Measurements from ENCODE around the gene FBXO11. TPM values are rescaled to one million over a fixed set of nuclear protein-coding genes. Genes with fewer than 3 reads are reported as not detected.
A peak's percentile ranks its signal among the peaks of the same experiment; 100 is the strongest.

FBXO11 gene
- total and polyA plus RNA-seq, 4 experiments from 2014 or later, result 4.7 to 87.3 (median 48.9) TPM

DNA sequence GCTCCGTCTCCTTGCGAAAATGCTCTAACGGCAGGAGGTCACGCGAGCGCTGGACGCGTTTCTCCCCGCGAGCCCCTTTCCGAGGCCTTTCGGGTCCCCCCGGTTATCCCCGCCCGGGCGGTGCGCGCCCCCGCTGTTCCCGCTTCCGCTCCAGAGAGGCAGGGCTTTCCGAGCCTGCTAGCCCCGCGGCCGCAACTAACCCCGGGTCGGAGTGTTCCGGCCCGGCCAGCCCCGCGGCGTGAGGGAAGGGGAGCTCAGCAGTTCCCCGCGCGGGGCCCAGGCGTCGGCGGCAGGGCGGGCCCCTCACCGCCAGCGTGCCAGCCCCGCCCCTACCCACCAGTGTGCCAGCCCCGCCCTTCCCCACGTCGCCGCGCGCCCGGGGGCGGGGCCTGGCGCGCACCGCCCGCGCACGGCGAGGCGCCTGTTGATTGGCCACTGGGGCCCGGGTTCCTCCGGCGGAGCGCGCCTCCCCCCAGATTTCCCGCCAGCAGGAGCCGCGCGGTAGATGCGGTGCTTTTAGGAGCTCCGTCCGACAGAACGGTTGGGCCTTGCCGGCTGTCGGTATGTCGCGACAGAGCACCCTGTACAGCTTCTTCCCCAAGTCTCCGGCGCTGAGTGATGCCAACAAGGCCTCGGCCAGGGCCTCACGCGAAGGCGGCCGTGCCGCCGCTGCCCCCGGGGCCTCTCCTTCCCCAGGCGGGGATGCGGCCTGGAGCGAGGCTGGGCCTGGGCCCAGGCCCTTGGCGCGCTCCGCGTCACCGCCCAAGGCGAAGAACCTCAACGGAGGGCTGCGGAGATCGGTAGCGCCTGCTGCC lies 123.4 kb downstream of the FBXO11 start, which contains the start of gene MSH6:
TSS of gene MSH6 (plus strand) at position 475 of the 815 bp plus-strand sequence. CDS start at position 564, 89 bp downstream.
- H3K9me3 ChIP-seq (ENCODE audit: control insufficient read depth in 1 of 2, low read length in 2 of 2), result no peaks in the 10 kb centered on the region
- peak; percentile 87 to 93 (median 92) for DNase-seq
- H3K4me3 Mint-ChIP-seq, result peak within 1 kb of the TSS; percentile 90 to 94 (median 92)
- H3K9me3 Mint-ChIP-seq, result peaks cover 0 to 2% (median 0%) of the 10 kb centered on the region in 8 donors
- H3K27ac ChIP-seq (ENCODE audit: low read depth, low read length), result peak within 1 kb of the TSS; percentile 94
- H3K4me1 ChIP-seq (ENCODE audit: insufficient read depth, low read length), result peaks cover 36% of the 10 kb centered on the region
- H3K4me3 ChIP-seq (ENCODE audit: low read length in 2 of 2), result peak within 1 kb of the TSS; percentile 78 to 99
- H3K27me3 Mint-ChIP-seq, result no peaks in the 10 kb centered on the region
- H3K36me3 Mint-ChIP-seq, result peaks cover 3 to 6% of the 10 kb centered on the region in 2 donors
- ChIA-PET CTCF (ENCODE audit: partially characterized antibody) (interaction anchor here (0.7 to 2.0 kb wide), 5 partner anchors 9 to 52 kb away, joined by 3 to 13 read pairs (median 4); no protein-coding TSS in a partner anchor), POLR2A (ENCODE audit: partially characterized antibody) (interaction anchor here (0.7 to 1.9 kb wide), 12 partner anchors 9 to 873 kb away, joined by 3 to 13 read pairs (median 4); partner anchors contain the start of genes FBXO11 and MSH2)
- peak within 1 kb of the TSS; percentile 84 to 94 (median 92) for H3K27ac Mint-ChIP-seq
- no peaks in the 10 kb centered on the region for H3K36me3 ChIP-seq (ENCODE audit: insufficient read depth, low read length)
- H3K27me3 ChIP-seq (ENCODE audit: insufficient read depth, low read length), result no peaks in the 10 kb centered on the region
- intact Hi-C loops (cut with micrococcal nuclease), result loop anchor here (1.0 to 10.0 kb wide), 5 partner anchors 123 to 1488 kb away; partner anchors contain the start of genes EPAS1, FBXO11 and MSH2
- H3K4me1 Mint-ChIP-seq, result peaks cover 13 to 33% (median 23%) of the 10 kb centered on the region in 4 donors

- H3K27ac Mint-ChIP-seq, result peak overlapping the region; percentile 47 to 92 (median 84)
- intact Hi-C loops (cut with micrococcal nuclease), result loop anchor here (5.0 to 10.0 kb wide), 2 partner anchors 260 to 1488 kb away; partner anchors contain the start of gene EPAS1
- H3K4me1 Mint-ChIP-seq, result peaks cover 13 to 33% (median 20%) of the 10 kb centered on the region in 4 donors
- peak overlapping the region; percentile 85 to 90 (median 86) for H3K4me3 Mint-ChIP-seq
- Histone ChIP-seq H3K36me3 (ENCODE audit: insufficient read depth, low read length) (no peaks in the 10 kb centered on the region), H3K4me1 (ENCODE audit: insufficient read depth, low read length) (peaks cover 31% of the 10 kb centered on the region), H3K9me3 (ENCODE audit: control insufficient read depth in 1 of 2, low read length in 2 of 2) (no peaks in the 10 kb centered on the region), H3K4me3 (ENCODE audit: low read length in 2 of 2) (peak overlapping the region; percentile 73 to 99), H3K27me3 (ENCODE audit: insufficient read depth, low read length) (no peaks in the 10 kb centered on the region), H3K27ac (ENCODE audit: low read depth, low read length) (peak overlapping the region; percentile 94)
- CTCF ChIA-PET (ENCODE audit: partially characterized antibody), result interaction anchor here (1.1 to 2.0 kb wide), 2 partner anchors 12 to 15 kb away, joined by 4 to 13 read pairs; no protein-coding TSS in a partner anchor
- H3K9me3 Mint-ChIP-seq, result peaks cover 0 to 2% (median 0%) of the 10 kb centered on the region in 8 donors
- DNase-seq, result no peak
- H3K36me3 Mint-ChIP-seq, result peaks cover 3 to 6% of the 10 kb centered on the region in 2 donors
- POLR2A ChIA-PET (ENCODE audit: partially characterized antibody), result interaction anchor here (0.9 to 1.9 kb wide), 10 partner anchors 9 to 873 kb away, joined by 3 to 13 read pairs (median 4); partner anchors contain the start of genes FBXO11 and MSH2
- H3K27me3 Mint-ChIP-seq, result no peaks in the 10 kb centered on the region
Measured at GRCh38 chr2:47782381-47782670, 124.0 kb downstream of the FBXO11 start.

DNA sequence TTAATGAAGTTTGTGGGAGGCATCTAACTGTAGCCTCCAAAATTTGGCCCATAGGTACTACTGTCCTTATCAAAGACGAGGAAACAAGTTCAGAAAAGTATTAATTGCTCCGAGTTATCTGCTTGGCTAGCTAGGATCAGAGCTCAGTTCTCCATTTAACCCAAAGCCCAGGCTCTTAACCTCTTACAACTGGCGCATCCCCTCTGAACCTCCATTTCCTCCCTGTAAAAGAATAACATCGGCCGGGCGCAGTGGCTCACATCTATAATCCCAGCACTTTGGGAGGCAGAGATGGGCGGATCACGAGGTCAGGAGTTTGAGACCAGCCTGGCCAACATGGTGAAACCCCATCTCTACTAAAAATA lies 126.9 kb downstream of the FBXO11 start:
- Histone ChIP-seq H3K4me3 (ENCODE audit: low read length in 2 of 2) (no peak overlapping the region), H3K9me3 (ENCODE audit: control insufficient read depth in 1 of 2, low read length in 2 of 2) (no peaks in the 10 kb centered on the region), H3K36me3 (ENCODE audit: insufficient read depth, low read length) (no peaks in the 10 kb centered on the region), H3K27ac (ENCODE audit: low read depth, low read length) (no peak overlapping the region), H3K27me3 (ENCODE audit: insufficient read depth, low read length) (no peaks in the 10 kb centered on the region), H3K4me1 (ENCODE audit: insufficient read depth, low read length) (peaks cover 4% of the 10 kb centered on the region)
- H3K27ac Mint-ChIP-seq, result no peak overlapping the region
- ChIA-PET CTCF (ENCODE audit: partially characterized antibody) (interaction anchor here (0.5 to 5.6 kb wide), 2 partner anchors 13 to 52 kb away, joined by 3 to 32 read pairs; no protein-coding TSS in a partner anchor), POLR2A (ENCODE audit: partially characterized antibody) (no interaction called here)
- H3K4me3 Mint-ChIP-seq, result no peak overlapping the region
- no peak for DNase-seq
- intact Hi-C loops (cut with micrococcal nuclease), result no loop called here
- H3K36me3 Mint-ChIP-seq, result peaks cover 0 to 3% of the 10 kb centered on the region in 2 donors
- peaks cover 0 to 7% (median 4%) of the 10 kb centered on the region in 4 donors for H3K4me1 Mint-ChIP-seq
- H3K27me3 Mint-ChIP-seq, result no peaks in the 10 kb centered on the region
- H3K9me3 Mint-ChIP-seq, result no peaks in the 10 kb centered on the region

GRCh38 chr2:47778698-47779425 lies 127.4 kb downstream of the FBXO11 start:
- Mint-ChIP-seq H3K27me3 (no peaks in the 10 kb centered on the region), H3K9me3 (no peaks in the 10 kb centered on the region), H3K4me3 (no peak overlapping the region), H3K27ac (no peak overlapping the region), H3K4me1 (peaks cover 0 to 1% (median under 1%) of the 10 kb centered on the region in 4 donors), H3K36me3 (peaks cover 0 to 3% of the 10 kb centered on the region in 2 donors)
- no peaks in the 10 kb centered on the region for H3K36me3 ChIP-seq (ENCODE audit: insufficient read depth, low read length)
- no peaks in the 10 kb centered on the region for H3K9me3 ChIP-seq (ENCODE audit: control insufficient read depth in 1 of 2, low read length in 2 of 2)
- no peak overlapping the region for H3K27ac ChIP-seq (ENCODE audit: low read depth, low read length)
- DNase-seq, result no peak
- H3K4me1 ChIP-seq (ENCODE audit: insufficient read depth, low read length), result no peaks in the 10 kb centered on the region
- ChIA-PET POLR2A (ENCODE audit: partially characterized antibody) (no interaction called here), CTCF (ENCODE audit: partially characterized antibody) (interaction anchor here (0.5 to 5.6 kb wide), 2 partner anchors 12 to 52 kb away, joined by 3 to 32 read pairs; no protein-coding TSS in a partner anchor)
- intact Hi-C loops (cut with micrococcal nuclease), result no loop called here
- H3K4me3 ChIP-seq (ENCODE audit: low read length in 2 of 2), result no peak overlapping the region
- no peaks in the 10 kb centered on the region for H3K27me3 ChIP-seq (ENCODE audit: insufficient read depth, low read length)

GRCh38 chr2:47777277-47777937 lies 128.9 kb downstream of the FBXO11 start:
- H3K27ac Mint-ChIP-seq, result no peak overlapping the region
- no peaks in the 10 kb centered on the region for H3K36me3 ChIP-seq (ENCODE audit: insufficient read depth, low read length)
- intact Hi-C loops (cut with micrococcal nuclease), result no loop called here
- no peaks in the 10 kb centered on the region for H3K9me3 Mint-ChIP-seq
- no peaks in the 10 kb centered on the region for H3K9me3 ChIP-seq (ENCODE audit: control insufficient read depth in 1 of 2, low read length in 2 of 2)
- H3K4me3 ChIP-seq (ENCODE audit: low read length in 2 of 2), result no peak overlapping the region
- CTCF ChIA-PET (ENCODE audit: partially characterized antibody), result interaction anchor here (1.0 to 5.6 kb wide), 2 partner anchors 9 to 11 kb away, joined by 4 to 32 read pairs; no protein-coding TSS in a partner anchor
- H3K4me1 Mint-ChIP-seq, result no peaks in the 10 kb centered on the region
- no peak overlapping the region for H3K4me3 Mint-ChIP-seq
- no peaks in the 10 kb centered on the region for H3K27me3 Mint-ChIP-seq
- no peak overlapping the region for H3K27ac ChIP-seq (ENCODE audit: low read depth, low read length)
- no peak for DNase-seq
- no peaks in the 10 kb centered on the region for H3K36me3 Mint-ChIP-seq
- H3K27me3 ChIP-seq (ENCODE audit: insufficient read depth, low read length), result no peaks in the 10 kb centered on the region
- POLR2A ChIA-PET (ENCODE audit: partially characterized antibody), result no interaction called here
- H3K4me1 ChIP-seq (ENCODE audit: insufficient read depth, low read length), result no peaks in the 10 kb centered on the region

DNA sequence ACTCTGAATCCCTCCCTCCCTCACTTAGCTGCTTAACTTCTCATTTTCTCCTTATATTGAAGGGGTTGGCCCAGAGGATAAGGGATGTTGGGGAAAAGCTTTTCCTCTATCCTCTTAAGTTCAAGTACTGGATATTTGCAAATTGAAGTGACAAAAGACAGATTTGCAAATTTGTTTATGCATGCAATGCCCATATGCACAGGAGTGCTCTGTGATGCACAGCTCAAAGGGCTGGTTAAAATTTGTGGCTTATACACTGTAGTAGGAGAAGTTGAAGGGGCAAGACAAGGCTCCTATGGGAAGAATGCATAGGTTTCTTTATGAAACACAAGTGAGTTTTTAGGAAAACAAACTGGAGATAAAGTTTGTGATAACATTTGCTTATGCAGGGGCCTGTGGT lies 131.7 kb downstream of the FBXO11 start:
- ChIA-PET CTCF (ENCODE audit: partially characterized antibody) (no interaction called here), POLR2A (ENCODE audit: partially characterized antibody) (no interaction called here)
- H3K4me1 ChIP-seq (ENCODE audit: insufficient read depth, low read length), result no peaks in the 10 kb centered on the region
- H3K36me3 ChIP-seq (ENCODE audit: insufficient read depth, low read length), result no peaks in the 10 kb centered on the region
- H3K9me3 ChIP-seq (ENCODE audit: control insufficient read depth in 1 of 2, low read length in 2 of 2), result no peaks in the 10 kb centered on the region
- intact Hi-C loops (cut with micrococcal nuclease), result no loop called here
- Mint-ChIP-seq H3K4me1 (no peaks in the 10 kb centered on the region), H3K36me3 (no peaks in the 10 kb centered on the region), H3K4me3 (no peak overlapping the region), H3K27me3 (peaks cover 0 to 3% of the 10 kb centered on the region in 2 donors), H3K27ac (no peak overlapping the region), H3K9me3 (peaks cover 0 to 3% (median 0%) of the 10 kb centered on the region in 8 donors)
- no peaks in the 10 kb centered on the region for H3K27me3 ChIP-seq (ENCODE audit: insufficient read depth, low read length)
- DNase-seq, result no peak
- no peak overlapping the region for H3K4me3 ChIP-seq (ENCODE audit: low read length in 2 of 2)
- H3K27ac ChIP-seq (ENCODE audit: low read depth, low read length), result no peak overlapping the region

All from CD4-positive, alpha-beta memory T cell (primary cell).